Posterior cingulate gyrus (tissue), 11 donors: ENCODE measurements around the gene NAA50.

Experiments
- DNase-seq, 10 donors: peaks; one replicate each; pipeline versions ENCODE4 v3.0.0 to v3.0.0-alpha.2; 2020 to 2021; ENCODE audit warnings: mixed read lengths in 3 of 10
- intact Hi-C: fragments of 100-400 bp; cut with DNase I; formaldehyde crosslinking; loops from one replicate; pipeline ENCODE4 v1.15.1; 2023

Gene NAA50

DNA sequence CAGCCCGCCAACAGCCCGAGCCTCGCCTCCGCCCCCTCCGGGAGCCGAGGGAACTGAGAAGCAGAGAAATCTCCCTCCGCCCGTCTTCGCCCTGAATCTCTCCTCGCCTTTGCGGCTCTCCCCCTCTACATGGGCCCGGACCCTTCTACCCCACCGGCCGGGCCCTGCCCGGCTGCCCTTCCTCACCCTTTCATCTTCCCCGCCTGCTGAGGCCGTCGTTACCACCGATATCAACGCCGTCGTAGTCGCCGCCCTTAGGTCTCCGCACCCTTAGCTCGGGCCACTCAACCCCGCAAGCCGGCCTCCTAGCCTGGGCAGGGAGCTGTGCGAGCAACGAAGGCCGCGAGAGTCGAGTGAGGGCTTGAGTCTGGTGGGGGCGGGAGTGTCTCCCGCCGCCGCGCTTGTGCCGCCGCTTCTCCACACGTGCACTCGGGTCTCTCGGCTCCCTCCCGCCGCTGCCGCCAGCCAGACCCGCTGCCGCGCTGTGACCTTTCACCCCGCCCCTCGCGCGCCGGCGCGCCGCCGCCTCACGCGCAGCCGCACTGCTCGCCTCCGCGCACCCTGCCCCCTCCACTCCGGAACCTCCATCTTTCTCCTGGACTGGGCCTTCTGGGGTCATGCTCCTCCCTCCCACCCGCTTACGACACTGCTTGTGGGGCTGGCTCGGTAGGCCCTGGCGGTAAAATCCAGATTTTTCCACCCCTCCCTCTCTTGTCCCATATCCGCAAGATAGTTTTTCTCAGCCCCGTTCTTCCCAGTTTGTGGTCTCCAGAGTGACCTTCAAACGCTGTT lies at the start of gene NAA50:
NAA50 (minus strand) TSS at position 494 of the 792 bp plus-strand sequence; CDS start at position 194, 300 bp downstream.
- DNase-seq, result peak; percentile 83 to 97 (median 89)
- intact Hi-C loops, result loop anchor here (10.0 kb wide), 1 partner anchor 409 kb away; no protein-coding TSS in a partner anchor

DNA sequence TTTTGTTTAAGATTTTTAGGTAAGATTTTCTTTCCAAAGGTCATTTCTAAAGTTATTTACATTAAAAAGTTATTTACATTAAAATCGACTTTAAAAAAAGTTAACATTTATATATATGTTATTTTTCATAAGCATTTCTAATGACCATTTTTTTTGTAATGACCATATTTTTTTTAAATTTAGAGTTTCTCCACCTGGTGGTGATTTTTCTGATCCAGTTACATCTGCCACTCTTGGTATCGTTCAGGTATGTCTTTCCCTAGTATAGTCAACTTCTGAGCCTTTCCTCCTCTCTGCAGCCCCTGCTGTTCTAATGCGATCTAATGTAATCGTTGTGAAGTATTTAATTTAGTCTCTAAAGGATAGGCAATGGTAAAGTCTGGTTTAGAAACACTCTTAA lies 49.6 kb upstream of the NAA50 start:
- intact Hi-C loops, result no loop called here
- DNase-seq, result no peak

DNA sequence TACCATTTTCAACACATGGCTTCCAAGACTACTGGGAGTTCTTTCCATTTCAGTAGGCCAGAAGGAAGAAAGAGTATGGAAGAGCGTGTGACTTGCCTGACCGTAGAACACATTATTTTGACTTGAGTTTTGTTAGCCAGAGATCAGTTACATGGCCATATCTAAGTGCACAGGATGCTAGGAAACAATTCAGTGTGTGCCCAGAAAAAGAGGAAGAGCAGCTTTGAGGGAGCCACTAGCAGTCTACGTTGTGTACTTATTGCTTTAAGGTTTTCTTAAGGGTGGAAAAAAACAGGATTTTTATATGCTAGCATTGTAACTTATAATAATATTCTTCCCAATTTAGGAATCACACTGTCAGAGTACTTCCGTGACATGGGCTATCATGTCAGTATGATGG lies 48.5 kb upstream of the NAA50 start:
- DNase-seq, result no peak
- intact Hi-C loops, result no loop called here

DNA sequence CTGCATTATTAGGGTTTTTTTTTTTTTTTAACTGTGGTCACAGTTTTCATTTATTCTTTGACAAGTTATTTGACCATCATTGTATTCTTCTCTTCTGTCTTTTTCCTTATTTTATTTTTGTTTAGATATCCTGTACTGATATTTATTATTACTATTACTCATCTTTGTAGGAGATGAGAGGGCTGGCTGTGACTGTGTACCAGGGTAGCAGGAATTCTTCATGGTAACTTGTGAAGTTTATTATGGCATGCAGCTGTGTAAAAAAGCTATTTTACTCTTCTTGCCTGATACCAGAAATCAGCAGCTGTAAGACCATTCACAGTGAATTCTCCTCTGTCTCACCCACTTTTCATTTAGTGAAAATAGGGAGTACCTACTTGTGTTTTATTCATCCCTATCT lies 45.3 kb upstream of the NAA50 start:
- intact Hi-C loops, result no loop called here
- no peak for DNase-seq

DNA sequence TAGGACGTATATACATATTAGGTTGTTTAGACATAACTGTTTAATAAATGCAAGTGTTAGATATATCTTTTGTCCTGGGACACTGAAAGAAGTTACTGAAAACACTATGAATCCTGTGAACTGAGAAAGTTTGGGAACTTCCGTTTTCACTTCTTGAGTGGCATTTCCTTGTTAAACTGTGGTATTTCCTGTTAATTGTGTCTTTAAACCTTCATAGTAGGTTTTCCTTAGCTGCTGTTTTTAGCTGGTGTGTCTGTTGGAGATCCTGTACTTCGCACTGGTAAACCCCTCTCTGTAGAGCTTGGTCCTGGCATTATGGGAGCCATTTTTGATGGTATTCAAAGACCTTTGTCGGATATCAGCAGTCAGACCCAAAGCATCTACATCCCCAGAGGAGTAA lies 37.9 kb upstream of the NAA50 start:
- intact Hi-C loops, result no loop called here
- no peak for DNase-seq

DNA sequence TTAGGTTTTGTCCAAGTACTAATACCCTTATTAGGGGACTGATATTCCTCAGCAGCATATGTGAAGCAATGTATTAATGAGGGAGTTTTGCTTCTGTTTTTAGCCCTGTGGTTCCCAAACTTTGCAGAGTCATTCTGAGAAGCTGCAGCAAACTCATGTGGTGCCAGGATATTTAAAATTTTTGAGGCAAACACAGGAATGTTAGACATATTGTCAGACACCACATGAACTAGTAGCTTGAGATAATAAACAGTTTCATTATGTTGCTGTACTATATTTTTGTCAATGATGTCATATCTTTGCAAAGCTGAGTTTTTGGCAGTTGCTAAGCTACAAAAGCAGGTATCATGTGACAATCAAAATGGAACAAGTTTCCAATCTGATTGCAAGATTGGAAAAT lies 37.4 kb upstream of the NAA50 start:
- no peak for DNase-seq
- intact Hi-C loops, result no loop called here

DNA sequence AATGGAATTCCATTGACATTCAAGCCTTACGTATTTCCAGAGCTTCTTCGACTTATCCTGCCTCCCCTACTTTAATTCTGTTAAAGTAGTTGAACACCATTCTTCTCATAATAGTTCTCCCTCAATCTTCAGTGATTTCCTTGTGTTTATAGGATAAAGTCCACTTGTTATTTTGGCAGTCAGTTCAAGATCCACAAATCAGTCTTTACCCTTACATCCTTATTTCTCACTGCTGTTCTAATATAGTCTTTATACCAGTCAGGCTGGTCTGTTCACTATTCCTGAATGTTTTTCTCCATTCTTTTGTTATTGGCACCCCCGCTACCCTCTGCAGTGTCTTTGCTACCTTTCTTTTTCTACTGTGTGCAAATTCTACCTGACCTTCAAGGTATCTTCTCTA lies 30.5 kb upstream of the NAA50 start:
- no peak for DNase-seq
- intact Hi-C loops, result no loop called here

DNA sequence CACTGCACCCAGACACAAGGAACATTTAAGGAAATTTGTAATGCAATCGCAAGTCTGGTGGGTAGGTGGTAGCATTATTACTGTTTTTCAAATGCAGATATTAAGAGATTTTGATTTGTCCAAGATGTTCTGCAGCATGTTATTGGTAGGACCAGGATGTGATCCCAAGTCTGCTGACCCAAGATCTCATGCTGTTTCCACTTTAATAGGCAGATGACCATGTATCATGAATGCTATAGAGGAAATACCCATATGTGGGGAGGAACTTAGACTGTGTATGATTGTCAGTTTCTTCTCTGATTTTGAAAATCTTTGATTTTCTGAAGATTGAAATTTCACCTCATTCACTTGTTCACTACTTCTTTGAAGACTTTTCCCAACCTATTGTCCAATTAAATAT lies 29.5 kb upstream of the NAA50 start:
- no peak for DNase-seq
- intact Hi-C loops, result no loop called here

DNA sequence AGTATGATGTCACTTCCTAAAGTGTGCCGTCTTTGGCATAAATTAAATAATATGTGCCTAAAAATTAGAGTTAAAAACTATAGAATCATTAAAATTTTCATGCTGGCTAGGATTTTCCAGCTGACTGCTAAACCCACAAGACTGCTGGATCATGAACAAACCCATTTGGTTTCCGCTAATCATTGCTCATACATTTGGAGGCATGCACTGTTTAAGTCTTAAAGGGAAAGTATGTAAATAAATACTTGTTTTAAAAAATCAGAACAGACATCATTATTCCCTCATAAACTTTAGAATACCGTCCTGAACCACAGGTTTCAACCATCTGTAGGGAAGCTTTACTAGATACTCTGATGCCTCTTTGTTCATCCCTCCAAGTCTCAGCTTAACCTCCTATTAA lies 27.3 kb upstream of the NAA50 start:
- intact Hi-C loops, result no loop called here
- no peak for DNase-seq

DNA sequence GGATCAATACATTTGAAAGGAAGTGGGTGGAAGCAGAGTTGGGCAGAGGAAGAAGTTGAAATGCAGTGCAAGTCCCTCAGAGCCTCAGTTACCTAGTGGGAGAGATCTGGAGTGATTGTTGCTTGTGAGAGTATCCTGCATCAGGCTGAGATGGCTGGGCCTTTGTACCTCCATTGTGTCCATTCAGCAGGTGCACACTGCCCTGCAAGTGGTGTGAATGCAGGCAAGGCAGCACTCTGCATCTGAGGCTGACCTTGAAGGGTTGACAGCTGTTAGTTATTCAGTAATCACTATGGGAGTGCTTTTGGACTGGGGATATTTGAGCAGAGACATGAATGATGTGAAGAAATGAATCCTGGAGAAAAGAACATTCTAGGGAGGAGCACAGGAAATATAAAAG lies 25.9 kb upstream of the NAA50 start:
- DNase-seq, result no peak
- intact Hi-C loops, result no loop called here

DNA sequence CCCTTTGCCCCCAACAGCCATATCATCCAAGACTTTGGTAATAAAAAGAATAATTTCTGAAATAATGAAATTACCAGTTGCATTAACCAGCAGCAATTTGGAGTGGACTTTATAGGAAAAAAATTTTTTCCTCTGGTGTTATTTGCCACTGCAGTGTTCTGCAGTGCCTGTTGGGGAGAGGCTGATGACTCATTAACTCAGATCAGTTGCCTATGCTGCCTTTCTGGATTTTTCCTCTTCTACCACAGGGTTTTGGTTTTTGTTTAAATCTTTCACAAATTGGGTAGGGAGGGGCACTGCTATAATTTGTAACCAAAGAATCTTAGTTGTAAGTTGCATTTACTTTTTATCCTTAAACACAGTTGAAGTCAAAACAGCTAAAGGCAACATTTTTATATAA lies 23.5 kb upstream of the NAA50 start:
- no peak for DNase-seq
- intact Hi-C loops, result no loop called here

DNA sequence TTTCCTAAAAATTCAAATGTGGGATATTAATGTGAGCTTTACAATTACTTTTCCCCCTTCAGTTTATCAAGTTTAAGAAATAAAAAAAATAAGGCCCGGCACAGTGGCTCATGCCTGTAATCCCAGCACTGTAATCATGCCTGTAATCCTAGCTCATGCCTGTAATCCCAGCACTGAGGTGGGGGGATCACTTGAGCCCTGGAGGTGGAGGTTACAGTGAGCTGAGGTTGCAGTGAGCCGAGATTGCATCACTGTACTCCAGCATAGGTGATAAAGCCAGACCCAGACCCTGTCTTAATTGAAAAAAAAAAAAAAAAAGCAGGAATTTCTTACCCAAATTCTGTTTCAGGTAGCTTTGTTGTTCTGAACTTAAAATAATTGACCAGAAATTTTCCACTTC lies 18.6 kb upstream of the NAA50 start:
- intact Hi-C loops, result no loop called here

DNA sequence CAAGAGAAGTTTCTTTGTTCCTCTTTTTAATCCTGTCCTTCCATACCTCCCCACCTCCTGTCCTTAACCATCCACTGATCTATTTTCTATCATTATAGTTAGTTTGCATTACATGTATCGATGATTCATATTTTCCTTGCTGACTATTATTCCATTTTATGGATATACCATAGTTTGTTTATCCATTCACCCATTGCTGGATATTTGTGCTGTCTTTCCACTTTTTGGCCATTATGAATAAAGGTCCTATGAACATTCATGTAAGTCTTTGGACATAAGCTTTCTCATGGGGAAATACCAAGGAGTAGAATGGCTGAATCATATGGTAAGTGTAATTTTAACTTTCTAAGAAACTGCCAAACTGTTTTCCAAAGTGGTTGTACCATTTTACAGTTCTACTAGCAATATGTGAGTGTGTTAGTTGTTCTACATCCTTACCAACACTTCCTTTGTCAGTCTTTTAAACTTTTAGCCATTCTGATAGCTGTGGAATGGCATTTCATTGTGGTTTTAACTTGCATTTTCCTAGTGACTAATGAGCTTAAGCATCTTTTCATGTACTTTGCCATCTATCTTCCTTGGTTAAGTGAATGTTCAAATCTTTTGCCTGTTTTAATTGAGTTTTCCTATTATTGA lies 12.5 kb upstream of the NAA50 start:
- no peak for DNase-seq
- intact Hi-C loops, result no loop called here

More for the DNA sequence above, 18.6 kb upstream of the NAA50 start:
- no peak for DNase-seq

DNA sequence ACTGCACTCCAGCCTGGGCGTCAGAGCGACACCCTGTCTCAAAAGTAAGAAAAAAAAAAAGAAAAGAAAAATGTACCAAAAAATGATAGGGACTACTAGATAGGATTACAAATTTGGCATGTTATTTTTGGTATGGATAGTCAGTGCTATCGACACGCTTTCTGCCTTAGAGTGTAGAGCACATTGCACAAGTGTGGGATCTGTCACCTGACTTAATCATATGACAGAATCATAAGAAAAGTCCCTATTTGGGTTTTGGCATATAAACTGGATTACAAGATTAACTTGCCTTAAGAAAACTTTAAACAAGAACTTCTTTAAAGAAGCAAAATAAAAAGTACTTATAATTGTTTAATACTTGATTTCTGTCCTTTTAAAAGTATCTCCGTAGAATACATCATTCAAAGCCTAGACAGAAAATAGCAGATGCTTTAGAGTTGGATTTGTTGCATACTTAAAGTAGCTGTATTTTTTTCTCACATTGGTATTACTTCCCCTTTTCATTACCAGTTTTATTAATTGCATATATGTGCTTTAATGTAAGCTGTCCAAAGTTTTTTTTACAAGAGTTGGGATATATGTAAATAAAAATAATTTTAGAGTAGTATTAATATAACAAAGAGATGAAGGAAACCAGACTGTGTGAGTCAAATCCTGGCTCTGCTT lies 8.6 kb upstream of the NAA50 start:
- no peak for DNase-seq
- intact Hi-C loops, result no loop called here

DNA sequence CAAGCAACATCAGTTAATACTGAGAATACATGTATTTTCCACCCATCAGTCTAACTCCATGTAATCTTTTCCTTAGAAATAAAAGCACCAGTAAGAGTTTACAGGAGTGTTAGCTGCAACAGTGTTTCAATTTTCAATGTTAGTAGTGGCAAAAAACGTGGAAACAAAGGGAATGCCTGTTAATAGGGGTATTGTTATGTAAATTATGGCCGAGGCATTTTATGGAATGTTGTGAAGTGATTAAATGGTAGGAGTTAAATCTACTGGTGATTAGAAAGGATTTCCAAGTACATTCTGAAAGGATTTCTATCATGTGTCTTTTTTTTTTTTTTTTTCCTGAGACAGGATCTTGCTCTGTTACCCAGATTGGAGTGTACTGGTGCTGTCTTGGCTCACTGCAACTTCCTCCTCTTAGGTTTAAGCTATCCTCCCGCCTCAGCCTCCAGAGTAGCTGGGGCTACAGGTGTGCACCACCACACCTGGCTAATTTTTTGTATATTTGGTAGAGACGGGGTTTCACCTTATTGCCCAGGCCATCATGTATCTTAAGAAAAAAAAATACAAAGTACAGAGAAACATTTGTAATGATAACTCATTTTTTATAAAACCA lies 7.4 kb upstream of the NAA50 start:
- intact Hi-C loops, result no loop called here
- no peak for DNase-seq

DNA sequence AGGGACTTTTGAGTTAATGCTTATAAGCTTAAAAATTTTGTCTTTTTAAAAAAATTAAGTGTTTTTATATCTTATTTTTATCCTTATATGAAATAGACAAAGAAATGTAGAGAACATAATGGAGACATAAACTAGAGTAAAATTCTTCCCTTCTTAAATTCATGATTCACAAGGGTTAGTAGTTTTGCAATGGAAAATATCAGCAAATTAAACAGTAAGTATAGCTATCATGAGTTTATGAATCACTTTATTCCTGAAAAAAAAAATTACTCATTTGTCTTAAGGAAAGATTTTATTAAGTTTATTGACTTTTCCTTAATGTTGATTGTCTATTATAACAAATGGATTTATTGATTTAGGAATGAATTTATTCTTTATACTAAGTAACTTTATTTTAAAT lies 5.1 kb upstream of the NAA50 start:
- DNase-seq, result no peak
- intact Hi-C loops, result no loop called here

DNA sequence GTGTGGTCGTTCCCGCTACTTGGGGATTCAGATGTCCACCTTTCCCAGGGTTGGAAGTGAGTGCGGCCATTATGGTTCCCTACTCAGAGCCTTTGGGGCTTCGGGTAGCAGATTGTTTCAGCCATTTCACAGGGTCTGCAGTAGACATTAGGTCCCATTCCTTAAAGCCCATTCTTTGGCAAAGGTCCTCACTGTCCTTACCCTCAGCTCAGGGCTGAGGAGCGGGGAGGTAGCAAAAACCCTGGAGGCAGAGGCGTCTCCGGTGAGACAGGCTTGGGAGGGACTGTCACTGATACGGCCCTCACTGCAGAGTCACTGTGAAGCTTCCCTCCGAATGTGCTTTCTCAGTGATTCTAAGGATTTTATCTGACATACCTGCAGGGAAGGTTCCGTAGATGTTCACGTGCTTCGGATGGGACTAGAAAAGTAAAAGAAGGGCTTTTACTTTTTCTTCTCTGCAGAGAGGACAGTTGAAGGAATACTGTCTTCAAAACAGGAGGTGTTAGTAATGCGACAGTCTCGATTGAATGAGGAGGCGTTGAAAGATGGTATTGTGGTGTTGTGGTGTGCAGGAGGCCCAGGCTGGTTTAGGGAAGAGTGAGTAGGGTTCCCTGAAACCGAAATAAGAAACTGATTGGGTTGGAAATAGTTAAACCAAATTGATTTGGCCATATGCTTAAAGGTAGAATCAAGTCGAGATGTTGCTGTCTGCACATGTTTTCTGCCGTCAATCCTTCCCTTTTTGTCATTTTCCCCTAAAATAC lies 1.4 kb upstream of the NAA50 start:
- peak in 1 of 10 donors; percentile 72 for DNase-seq
- intact Hi-C loops, result loop anchor here (1.0 to 10.0 kb wide), 2 partner anchors 51 to 407 kb away; partner anchors contain the start of gene USF3

DNA sequence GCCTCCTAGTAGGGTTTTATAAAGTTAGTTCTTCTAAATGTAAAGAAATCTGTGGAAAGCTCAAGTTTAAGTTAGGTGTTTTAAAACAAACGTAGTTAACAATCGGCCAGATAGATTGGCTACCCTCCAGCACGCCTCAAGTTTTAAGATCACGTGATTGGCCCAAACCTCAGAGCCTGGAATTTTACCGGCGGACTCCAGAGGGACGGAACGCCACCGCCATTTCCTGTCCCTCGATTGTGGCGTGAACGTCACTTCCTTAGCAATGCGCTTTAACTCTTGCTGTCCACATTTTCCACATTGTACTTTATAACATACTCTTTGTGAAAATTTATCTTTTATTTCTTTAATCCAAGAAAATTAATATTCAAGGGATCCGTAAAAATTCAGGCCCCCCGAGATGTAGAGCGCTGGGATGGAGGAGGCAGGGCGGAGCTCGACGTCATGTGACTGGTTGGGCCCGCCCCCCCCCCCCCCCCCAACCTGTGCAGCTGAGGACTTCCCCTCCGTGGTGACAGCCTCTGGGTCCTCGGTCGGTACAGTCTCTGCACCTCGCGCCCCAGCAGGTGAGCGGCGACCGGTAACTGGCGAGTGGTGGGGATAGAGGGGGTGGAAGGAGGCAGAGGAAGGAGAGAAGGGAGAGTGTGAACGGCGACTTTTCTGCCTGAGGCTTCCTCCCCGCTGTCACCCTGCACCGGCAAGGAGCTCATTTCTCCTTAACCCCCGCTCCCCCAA lies 666 bp upstream of the NAA50 start, which contains the start of gene ATP6V1A:
ATP6V1A (plus strand) TSS at position 488 of the 735 bp plus-strand sequence. CDS start 31,719 bp downstream, outside the sequence.
- peak; percentile 87 to 99 (median 90) for DNase-seq
- intact Hi-C loops, result loop anchor here (1.0 to 10.0 kb wide), 2 partner anchors 50 to 408 kb away; partner anchors contain the start of gene USF3
